Neutrophil (primary cell): ENCODE data around the gene IGSF8.

Experiments used
- H3K27ac ChIP-seq: fragments of 200-600 bp; sonication (generic); 2 replicates; pipeline ENCODE4 v1.5.1; 2016; ENCODE audit warnings: mild to moderate bottlenecking, moderate library complexity
- H3K27me3 ChIP-seq: fragments of 200-600 bp; sonication (generic); 2 replicates; pipeline ENCODE4 v1.6.0; 2016; ENCODE audit warnings: mild to moderate bottlenecking
- H3K36me3 ChIP-seq: fragments of 200-600 bp; sonication (generic); 2 replicates; pipeline ENCODE4 v1.5.1; 2017
- H3K4me1 ChIP-seq, 2 experiments: fragments of 200-600 bp in 1 of 2; sonication (generic) in 1 of 2; 1 replicate in 1 of 2; 2 replicates in 1 of 2; pipeline versions ENCODE4 v1.5.1 to v1.6.1; 2013 to 2016; ENCODE audit warnings: low read depth in 1 of 2, low read length in 1 of 2, mild to moderate bottlenecking in 1 of 2, moderate library complexity in 1 of 2; ENCODE audit not compliant: control insufficient read depth in 1 of 2, insufficient read depth in 1 of 2
- H3K4me3 ChIP-seq, 2 experiments: fragments of 200-600 bp in 1 of 2; sonication (generic) in 1 of 2; 1 replicate in 1 of 2; 2 replicates in 1 of 2; pipeline ENCODE4 v1.5.1; 2013 to 2016; ENCODE audit warnings: low read depth in 1 of 2, low read length in 1 of 2, mild to moderate bottlenecking in 1 of 2, moderate library complexity in 1 of 2
- H3K9me3 ChIP-seq: fragments of 200-600 bp; sonication (generic); 2 replicates; pipeline ENCODE4 v1.5.1; 2016
- CTCF ChIP-seq: fragments of 200-600 bp; sonication (generic); IDR thresholded peaks from 2 replicates; pipeline ENCODE4 v1.5.1; 2016; ENCODE audit warnings: antibody characterized with exemption

IGSF8 gene

DNA sequence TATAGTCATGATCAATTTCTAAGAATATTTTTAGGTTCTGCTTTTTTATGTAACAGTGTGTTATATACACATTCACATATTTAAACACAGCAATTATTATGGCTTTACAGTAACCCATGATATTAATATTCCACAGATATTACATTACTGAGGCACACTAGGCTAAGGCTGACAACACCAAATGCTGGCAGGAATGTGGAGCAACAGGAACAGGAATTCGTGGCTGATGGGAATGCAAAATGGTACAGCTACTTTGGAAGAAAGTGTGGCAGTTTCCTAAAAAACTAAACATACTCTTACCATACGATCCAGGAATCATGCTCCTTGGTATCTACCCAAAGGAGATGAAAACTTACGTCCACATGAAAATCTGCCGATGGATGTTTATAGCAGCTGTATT, 19.0 kb downstream of the IGSF8 start:
- H3K9me3 ChIP-seq, result no peaks in the 10 kb centered on the region
- H3K27me3 ChIP-seq, result peaks cover 63% of the 10 kb centered on the region
- no peak overlapping the region for H3K4me3 ChIP-seq
- no peak overlapping the region for H3K27ac ChIP-seq
- no peak for TF ChIP-seq CTCF
- H3K4me1 ChIP-seq, result peaks cover 0 to 8% of the 10 kb centered on the region in 2 experiments
- no peaks in the 10 kb centered on the region for H3K36me3 ChIP-seq

DNA sequence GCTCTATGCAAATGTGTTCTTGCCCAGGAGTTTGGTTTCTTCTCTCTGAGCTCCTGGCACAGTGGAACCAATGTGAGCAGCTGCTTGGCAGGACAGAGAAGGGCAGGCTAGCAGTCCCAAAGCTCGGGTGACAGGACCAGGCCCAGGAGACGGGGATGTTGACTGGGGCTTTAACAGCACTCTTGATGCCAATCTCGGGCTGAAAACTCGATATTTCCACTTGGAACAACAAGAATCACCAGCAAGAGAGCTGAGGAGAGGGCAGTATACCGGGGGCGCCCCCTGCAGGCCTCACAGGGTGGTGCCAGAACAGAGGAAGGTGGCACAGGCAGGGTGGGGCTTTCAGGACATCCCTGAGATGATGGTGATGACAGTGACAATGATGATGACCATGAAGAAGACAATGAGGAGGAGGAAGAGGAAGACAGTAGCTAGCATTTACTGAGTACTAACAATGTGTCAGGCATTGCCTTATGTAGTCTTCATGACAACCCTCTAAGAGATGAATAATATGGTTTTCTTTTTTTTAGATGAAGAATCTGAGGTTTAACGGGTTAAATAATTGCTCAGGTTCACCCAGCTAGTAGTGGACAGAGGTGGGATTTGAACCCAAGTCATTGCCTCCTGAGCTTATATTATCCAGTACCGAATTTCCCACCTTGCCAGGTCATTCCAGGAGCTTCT, 19.8 kb downstream of the IGSF8 start:
- Histone ChIP-seq H3K27ac (no peak overlapping the region), H3K36me3 (no peaks in the 10 kb centered on the region), H3K9me3 (no peaks in the 10 kb centered on the region), H3K4me3 (no peak overlapping the region), H3K4me1 (peaks cover 0 to under 1% of the 10 kb centered on the region in 2 experiments), H3K27me3 (peaks cover 55% of the 10 kb centered on the region)
- peak; percentile 30 for TF ChIP-seq CTCF

DNA sequence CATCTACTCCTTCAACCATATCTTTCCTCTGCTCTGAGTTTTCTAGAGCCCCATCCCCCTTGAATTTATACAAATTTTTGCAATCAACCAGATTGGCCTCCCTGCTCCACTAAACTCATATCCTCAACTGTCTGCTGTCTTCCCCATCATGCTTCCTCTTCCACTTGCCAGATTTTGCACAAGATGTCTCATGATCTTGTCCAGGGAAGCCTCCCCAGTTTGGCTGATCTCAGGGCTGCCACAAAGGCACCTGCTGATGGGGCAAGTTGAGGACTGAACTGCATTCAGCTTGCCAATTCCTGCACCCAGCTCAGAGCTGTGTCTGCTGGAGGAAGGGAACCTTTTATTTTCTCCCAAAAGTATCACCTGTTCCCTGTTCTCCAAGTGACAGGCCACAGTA, 20.9 kb downstream of the IGSF8 start:
- Histone ChIP-seq H3K36me3 (no peaks in the 10 kb centered on the region), H3K27me3 (peaks cover 54% of the 10 kb centered on the region), H3K4me3 (no peak overlapping the region), H3K27ac (no peak overlapping the region), H3K4me1 (no peaks in the 10 kb centered on the region), H3K9me3 (no peaks in the 10 kb centered on the region)
- TF ChIP-seq CTCF, result no peak

DNA sequence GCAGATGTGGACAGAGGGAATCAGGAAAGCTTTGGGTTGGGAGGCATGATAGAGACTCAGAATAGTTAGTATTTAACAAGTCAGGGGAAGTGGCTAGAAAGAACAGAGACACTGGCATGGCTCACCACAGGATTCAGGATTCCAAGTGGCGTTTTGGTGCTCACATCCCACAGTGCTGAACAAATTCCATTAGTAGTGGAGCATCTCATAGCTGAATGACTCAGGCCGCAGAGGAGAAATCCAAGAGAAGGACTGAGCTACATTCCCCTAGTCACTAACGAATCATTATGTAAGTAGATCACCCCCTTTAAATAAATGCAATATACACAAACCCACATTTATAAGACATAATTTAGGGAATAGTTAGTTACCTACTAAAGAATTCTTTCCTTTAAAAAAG, 22.1 kb downstream of the IGSF8 start:
- peaks cover 54% of the 10 kb centered on the region for H3K27me3 ChIP-seq
- H3K4me1 ChIP-seq, result no peaks in the 10 kb centered on the region
- no peaks in the 10 kb centered on the region for H3K9me3 ChIP-seq
- no peak for TF ChIP-seq CTCF
- H3K27ac ChIP-seq, result no peak overlapping the region
- H3K36me3 ChIP-seq, result no peaks in the 10 kb centered on the region
- no peak overlapping the region for H3K4me3 ChIP-seq

DNA sequence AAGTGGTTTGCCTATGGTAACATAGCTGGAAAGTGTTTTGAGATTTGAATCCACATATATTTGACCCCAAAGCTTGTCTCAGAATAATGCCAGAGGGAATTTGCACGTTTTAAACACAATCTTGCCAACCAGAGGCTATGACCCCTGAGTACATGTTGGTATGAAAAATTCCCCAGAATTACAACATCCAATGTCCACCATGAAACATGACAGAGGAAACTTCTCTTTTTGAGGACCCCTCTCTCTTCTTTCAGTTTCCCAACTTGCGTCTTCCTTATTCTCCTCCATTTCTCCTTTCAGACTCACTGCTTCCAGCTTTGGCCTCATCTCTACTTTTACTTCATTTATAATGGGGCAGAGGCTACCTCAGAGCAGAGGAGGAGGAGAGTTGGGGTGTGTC, 22.6 kb downstream of the IGSF8 start:
- Histone ChIP-seq H3K4me1 (no peaks in the 10 kb centered on the region), H3K4me3 (no peak overlapping the region)
- TF ChIP-seq CTCF, result no peak

More for the DNA sequence above, 22.6 kb downstream of the IGSF8 start:
- Histone ChIP-seq H3K27me3 (peaks cover 54% of the 10 kb centered on the region), H3K9me3 (no peaks in the 10 kb centered on the region), H3K36me3 (no peaks in the 10 kb centered on the region), H3K27ac (no peak overlapping the region)
